Uterus (tissue), 4 donors: ENCODE measurements around the gene GATA2. TPM values are rescaled to one million over a fixed set of nuclear protein-coding genes. Genes with fewer than 3 reads are reported as not detected.
A peak's percentile ranks its signal among the peaks of the same experiment; 100 is the strongest.

Experiments
- DNase-seq, 2 donors: peaks; one replicate each; pipeline ENCODE4 v3.0.0-alpha.2; 2019 to 2020
- H3K27ac ChIP-seq, 2 donors: fragments of 200-600 bp; sonication (generic); 1 replicate in 1 of 2; 2 replicates in 1 of 2; pipeline ENCODE4 v1.5.1; 2016 to 2018
- H3K27me3 ChIP-seq, 2 donors: fragments of 200-600 bp; sonication (generic); one replicate each; pipeline ENCODE4 v1.5.1; 2018 to 2019; ENCODE audit warnings: control low read depth in 1 of 2
- H3K36me3 ChIP-seq, 2 donors: fragments of 200-600 bp; sonication (generic); one replicate each; pipeline ENCODE4 v1.5.1; 2019; ENCODE audit warnings: control low read depth in 1 of 2
- H3K4me1 ChIP-seq, 2 donors: fragments of 200-600 bp; sonication (generic); one replicate each; pipeline ENCODE4 v1.5.1; 2018 to 2019; ENCODE audit warnings: control low read depth in 1 of 2
- H3K4me3 ChIP-seq, 2 donors: fragments of 200-600 bp; sonication (generic); 1 replicate in 1 of 2; 2 replicates in 1 of 2; pipeline ENCODE4 v1.5.1; 2018 to 2019; ENCODE audit warnings: mild to moderate bottlenecking in 1 of 2
- H3K9me3 ChIP-seq, 2 donors: fragments of 200-600 bp; sonication (generic); one replicate each; pipeline ENCODE4 v1.5.1; 2019; ENCODE audit warnings: control low read depth in 1 of 2
- POLR2A ChIP-seq, 2 donors: fragments of 450-650 bp; IDR thresholded peaks; one replicate each; pipeline ENCODE4 v1.6.1; 2016; ENCODE audit warnings: antibody characterized with exemption in 2 of 2, mild to moderate bottlenecking in 1 of 2, moderate library complexity in 1 of 2
- intact Hi-C: fragments of 100-400 bp; cut with DNase I; formaldehyde crosslinking; loops from one replicate; pipeline ENCODE4 v1.15.1; 2023; ENCODE audit warnings: low total_unique reads
- total RNA-seq, 4 donors: library from RNA; depleted of rRNA in 3 of 4; stranded (reverse); fragments of >200 nt in 3 of 4; gene quantifications; one replicate each; pipeline versions ENCODE4 v1.1.0 to v1.2.4, GENCODE V29; 2014 to 2023
- TF ChIP-seq, protein P1 (sequence below), 4 experiments: fragments of 200-600 bp in 2 of 4; fragments of 450-650 bp in 2 of 4; sonication (generic) in 2 of 4; IDR thresholded peaks; one replicate each; pipeline ENCODE4 v1.5.1; 2016 to 2019; ENCODE audit warnings: antibody characterized with exemption in 4 of 4, mild to moderate bottlenecking in 2 of 4, moderate library complexity in 1 of 4
- donor health status: DM: yes; HTN: yes; CAD: no.

The GATA2 gene
- total RNA-seq, 4 donors from 2014 or later, result 30.9 to 171 (median 52.5) TPM

DNA sequence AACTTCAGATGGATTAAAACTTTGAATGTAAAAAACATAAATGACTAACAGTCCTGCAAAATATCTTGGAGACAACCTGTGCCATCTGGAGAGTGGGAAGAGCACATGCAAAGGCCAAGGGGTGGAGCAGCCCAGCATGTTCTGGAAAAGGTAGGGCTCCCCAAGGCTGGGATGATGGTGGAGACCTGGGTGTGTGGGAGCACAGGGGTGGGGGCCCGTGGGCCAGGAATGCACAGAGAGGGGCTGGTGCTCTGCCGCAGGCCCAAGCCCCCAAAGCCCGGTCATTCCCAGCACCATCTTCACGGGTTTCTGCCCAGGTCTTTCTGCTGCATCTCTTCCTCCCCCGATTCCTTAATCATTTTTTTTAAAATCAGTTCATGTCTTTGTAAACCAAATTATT, 9.7 kb upstream of the GATA2 start:
- intact Hi-C loops, result no loop called here
- H3K4me1 ChIP-seq, result no peaks in the 10 kb centered on the region
- TF ChIP-seq POLR2A (IDR thresholded peaks at IDR 0.05), result no peak
- TF ChIP-seq, protein P1, sequence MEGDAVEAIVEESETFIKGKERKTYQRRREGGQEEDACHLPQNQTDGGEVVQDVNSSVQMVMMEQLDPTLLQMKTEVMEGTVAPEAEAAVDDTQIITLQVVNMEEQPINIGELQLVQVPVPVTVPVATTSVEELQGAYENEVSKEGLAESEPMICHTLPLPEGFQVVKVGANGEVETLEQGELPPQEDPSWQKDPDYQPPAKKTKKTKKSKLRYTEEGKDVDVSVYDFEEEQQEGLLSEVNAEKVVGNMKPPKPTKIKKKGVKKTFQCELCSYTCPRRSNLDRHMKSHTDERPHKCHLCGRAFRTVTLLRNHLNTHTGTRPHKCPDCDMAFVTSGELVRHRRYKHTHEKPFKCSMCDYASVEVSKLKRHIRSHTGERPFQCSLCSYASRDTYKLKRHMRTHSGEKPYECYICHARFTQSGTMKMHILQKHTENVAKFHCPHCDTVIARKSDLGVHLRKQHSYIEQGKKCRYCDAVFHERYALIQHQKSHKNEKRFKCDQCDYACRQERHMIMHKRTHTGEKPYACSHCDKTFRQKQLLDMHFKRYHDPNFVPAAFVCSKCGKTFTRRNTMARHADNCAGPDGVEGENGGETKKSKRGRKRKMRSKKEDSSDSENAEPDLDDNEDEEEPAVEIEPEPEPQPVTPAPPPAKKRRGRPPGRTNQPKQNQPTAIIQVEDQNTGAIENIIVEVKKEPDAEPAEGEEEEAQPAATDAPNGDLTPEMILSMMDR (IDR thresholded peaks at IDR 0.05), result no peak
- H3K4me3 ChIP-seq, result no peak overlapping the region
- H3K27me3 ChIP-seq, result no peaks in the 10 kb centered on the region
- DNase-seq, result no peak
- H3K9me3 ChIP-seq, result no peaks in the 10 kb centered on the region
- H3K36me3 ChIP-seq, result no peaks in the 10 kb centered on the region
- no peak overlapping the region for H3K27ac ChIP-seq

DNA sequence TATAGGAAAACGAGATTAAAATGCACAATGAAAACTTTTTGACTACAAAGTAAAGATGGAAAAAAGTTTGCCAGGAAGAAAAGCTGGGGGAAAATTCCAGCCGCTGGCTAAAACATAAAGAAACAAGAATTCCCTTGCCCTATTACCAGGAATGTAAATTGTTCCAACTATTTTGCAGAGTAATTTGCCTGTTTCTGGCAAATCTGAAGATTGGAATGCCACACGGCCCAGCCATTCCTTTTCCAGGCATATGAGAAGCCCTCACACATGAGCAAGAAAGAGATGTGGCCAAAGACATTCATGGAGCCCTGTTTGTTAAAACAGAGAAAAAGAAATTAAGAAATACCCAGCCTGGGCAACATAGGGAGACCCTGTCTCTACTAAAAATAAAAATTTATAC, 8.4 kb upstream of the GATA2 start:
- Histone ChIP-seq H3K36me3 (no peaks in the 10 kb centered on the region), H3K27ac (no peak overlapping the region), H3K4me3 (no peak overlapping the region), H3K27me3 (no peaks in the 10 kb centered on the region), H3K9me3 (no peaks in the 10 kb centered on the region), H3K4me1 (peaks cover 0 to 8% of the 10 kb centered on the region in 2 donors)
- intact Hi-C loops, result no loop called here
- no peak for TF ChIP-seq POLR2A (IDR thresholded peaks at IDR 0.05)
- TF ChIP-seq, protein P1 (IDR thresholded peaks at IDR 0.05), result no peak
- DNase-seq, result no peak

DNA sequence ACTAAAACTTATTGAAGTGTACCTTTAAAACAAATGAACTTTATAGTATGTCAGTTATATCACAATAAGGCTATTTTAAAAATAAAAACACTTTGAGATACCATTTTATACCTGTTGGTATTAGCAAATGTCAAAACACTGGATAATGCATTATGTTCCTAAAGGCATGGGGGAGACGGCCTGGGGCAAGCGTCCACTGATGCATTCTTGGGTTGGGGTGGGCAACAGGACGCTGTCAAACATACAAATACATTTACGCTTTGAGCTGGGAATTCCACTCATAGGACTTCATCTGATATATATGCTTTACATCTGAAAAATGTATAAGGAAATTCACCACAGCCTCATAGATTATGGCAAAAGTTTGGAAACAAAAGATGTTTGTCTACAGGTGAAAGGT, 7.6 kb upstream of the GATA2 start:
- Histone ChIP-seq H3K27me3 (no peaks in the 10 kb centered on the region), H3K27ac (no peak overlapping the region), H3K36me3 (no peaks in the 10 kb centered on the region), H3K4me1 (peaks cover 0 to 8% of the 10 kb centered on the region in 2 donors), H3K4me3 (no peak overlapping the region), H3K9me3 (no peaks in the 10 kb centered on the region)
- TF ChIP-seq POLR2A (IDR thresholded peaks at IDR 0.05), result no peak
- TF ChIP-seq, protein P1 (IDR thresholded peaks at IDR 0.05), result no peak
- intact Hi-C loops, result no loop called here
- DNase-seq, result no peak

DNA sequence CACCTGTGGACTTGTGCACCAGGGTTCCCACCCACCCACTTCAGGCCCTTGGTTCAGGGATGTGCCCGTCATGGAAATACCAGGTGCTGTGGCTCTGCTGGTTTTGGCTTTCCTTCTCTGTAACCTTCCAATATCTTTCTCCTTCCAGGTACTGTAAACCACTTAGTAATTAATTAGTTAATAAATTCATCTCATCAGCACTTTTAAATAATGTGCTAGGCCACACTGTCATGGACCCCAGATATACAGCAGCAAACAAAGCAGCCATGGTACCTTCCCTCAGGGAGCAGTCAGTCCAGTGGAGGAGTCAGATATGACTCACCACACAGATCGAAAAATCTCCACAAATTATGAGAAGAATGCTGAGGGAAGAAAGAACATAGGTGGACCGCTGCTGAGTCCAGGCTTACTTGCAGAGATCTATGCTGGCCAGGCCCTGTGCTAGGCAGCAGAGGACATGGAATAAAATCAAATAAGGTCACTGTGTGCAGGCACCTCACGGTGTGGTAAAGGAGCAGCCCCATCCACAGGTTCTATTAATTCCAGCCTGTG, 6.8 kb upstream of the GATA2 start:
- Histone ChIP-seq H3K4me1 (peaks cover 0 to 8% of the 10 kb centered on the region in 2 donors), H3K4me3 (no peak overlapping the region), H3K27me3 (no peaks in the 10 kb centered on the region), H3K36me3 (no peaks in the 10 kb centered on the region), H3K27ac (no peak overlapping the region), H3K9me3 (no peaks in the 10 kb centered on the region)
- TF ChIP-seq, protein P1 (IDR thresholded peaks at IDR 0.05), result no peak
- no peak for TF ChIP-seq POLR2A (IDR thresholded peaks at IDR 0.05)
- intact Hi-C loops, result loop anchor here (5.0 kb wide), 1 partner anchor 327 kb away; no protein-coding TSS in a partner anchor
- DNase-seq, result peak in 1 of 2 donors; percentile 9

DNA sequence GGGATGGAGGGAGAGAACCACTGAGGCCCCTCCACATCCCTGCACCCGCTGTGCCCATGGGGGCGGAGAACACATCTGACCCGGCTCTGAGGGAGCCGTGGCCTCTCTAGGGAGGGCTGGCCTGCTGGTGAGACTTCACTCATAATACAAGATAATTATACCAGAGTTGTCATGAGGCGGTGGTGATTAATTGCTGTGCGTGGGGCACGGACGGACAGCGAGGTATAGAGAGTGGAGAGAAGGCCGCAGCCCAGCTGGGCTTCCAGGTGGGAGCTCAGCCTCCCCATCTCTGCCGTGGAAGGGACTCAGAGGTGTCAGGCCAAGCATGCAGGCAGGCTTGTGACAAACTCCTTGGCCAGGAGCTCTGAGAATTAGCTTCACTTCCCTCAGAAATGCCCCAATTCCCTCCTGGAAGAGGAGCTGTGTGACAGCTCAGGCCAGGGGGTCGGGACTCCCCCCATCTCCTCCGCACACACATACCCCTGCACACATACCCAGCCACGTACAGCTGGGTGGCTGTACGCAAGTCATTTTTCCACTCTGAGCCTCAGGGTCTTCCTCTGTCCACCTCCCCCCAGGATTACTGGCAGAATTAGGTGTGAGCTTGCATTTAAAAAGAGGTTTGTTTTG, 6.0 kb upstream of the GATA2 start:
- TF ChIP-seq POLR2A (IDR thresholded peaks at IDR 0.05), result no peak
- TF ChIP-seq, protein P1 (IDR thresholded peaks at IDR 0.05), result no peak
- peak in 1 of 2 donors; percentile 8 for DNase-seq
- Histone ChIP-seq H3K4me3 (no peak overlapping the region), H3K36me3 (no peaks in the 10 kb centered on the region), H3K27ac (no peak overlapping the region), H3K4me1 (peaks cover 0 to 8% of the 10 kb centered on the region in 2 donors), H3K27me3 (no peaks in the 10 kb centered on the region), H3K9me3 (no peaks in the 10 kb centered on the region)
- intact Hi-C loops, result loop anchor here (5.0 kb wide), 1 partner anchor 327 kb away; no protein-coding TSS in a partner anchor
